Effector memory CD8-positive, alpha-beta T cell (primary cell): ENCODE results near the gene CTIF.
A peak's percentile ranks its signal among the peaks of the same experiment; 100 is the strongest.

Experiments used
- ATAC-seq: fragments of 150-1000 bp; cut with Tn5 transposase; replicated peaks from 2 replicates; pipeline ENCODE4 v1.10.0; 2021; ENCODE audit warnings: mild to moderate bottlenecking, moderate library complexity
- DNase-seq, 3 experiments: peaks; one replicate each; pipeline ENCODE4 v3.0.0; 2021
- H3K27ac Mint-ChIP-seq, 2 donors: one replicate each; pipeline ENCODE4 v1.8.0; 2022; ENCODE audit warnings: mild to moderate bottlenecking in 2 of 2, mixed read lengths in 2 of 2, moderate library complexity in 2 of 2
- H3K27me3 Mint-ChIP-seq, 2 donors: one replicate each; pipeline ENCODE4 v1.8.0; 2022; ENCODE audit warnings: mixed read lengths in 2 of 2
- H3K36me3 Mint-ChIP-seq: one replicate; pipeline ENCODE4 v1.8.0; 2022; ENCODE audit warnings: mild to moderate bottlenecking, moderate library complexity, mixed read lengths; ENCODE audit not compliant: insufficient read depth
- H3K4me1 Mint-ChIP-seq, 2 donors: one replicate each; pipeline ENCODE4 v1.8.0; 2022; ENCODE audit warnings: low read depth in 2 of 2, mixed read lengths in 2 of 2
- H3K4me3 Mint-ChIP-seq, 2 donors: one replicate each; pipeline ENCODE4 v1.8.0; 2022; ENCODE audit warnings: mild to moderate bottlenecking in 2 of 2, mixed read lengths in 2 of 2, moderate library complexity in 2 of 2
- H3K9me3 Mint-ChIP-seq, 2 donors: one replicate each; pipeline ENCODE4 v1.8.0; 2022; ENCODE audit warnings: mixed read lengths in 2 of 2

Gene CTIF

GRCh38 chr18:48742706-48743475 is 204.1 kb downstream of the CTIF start:
- no peaks in the 10 kb centered on the region for H3K9me3 Mint-ChIP-seq
- no peak for DNase-seq

DNA sequence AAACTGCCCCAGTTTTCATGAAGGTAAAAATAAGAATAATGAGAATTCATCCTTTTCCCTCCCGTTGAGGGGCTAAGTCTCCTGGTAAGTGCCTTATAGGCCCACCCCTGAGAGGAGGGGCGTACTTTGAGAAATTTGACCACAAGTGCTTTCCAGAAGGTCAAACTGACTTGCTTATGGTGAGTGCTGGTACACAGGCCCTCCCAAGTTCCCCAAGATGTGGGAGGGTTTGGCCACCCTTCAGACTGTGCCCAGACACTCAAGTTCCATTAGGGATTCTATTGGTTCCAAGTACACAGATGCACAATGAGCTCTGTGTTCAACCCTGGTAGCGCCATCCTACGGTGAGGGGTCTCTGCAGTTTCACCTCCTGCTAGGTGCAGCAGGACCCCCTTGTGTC is 205.1 kb downstream of the CTIF start:
- no peak overlapping the region for H3K4me3 Mint-ChIP-seq
- no peaks in the 10 kb centered on the region for H3K4me1 Mint-ChIP-seq
- H3K9me3 Mint-ChIP-seq, result no peaks in the 10 kb centered on the region
- DNase-seq, result no peak
- H3K27me3 Mint-ChIP-seq, result no peaks in the 10 kb centered on the region
- H3K36me3 Mint-ChIP-seq, result no peaks in the 10 kb centered on the region
- no peak overlapping the region for H3K27ac Mint-ChIP-seq
- no peak for ATAC-seq

More at GRCh38 chr18:48742706-48743475, 204.1 kb downstream of the CTIF start:
- Mint-ChIP-seq H3K36me3 (no peaks in the 10 kb centered on the region), H3K27me3 (no peaks in the 10 kb centered on the region), H3K27ac (no peak overlapping the region), H3K4me3 (no peak overlapping the region), H3K4me1 (no peaks in the 10 kb centered on the region)
- no peak for ATAC-seq

DNA sequence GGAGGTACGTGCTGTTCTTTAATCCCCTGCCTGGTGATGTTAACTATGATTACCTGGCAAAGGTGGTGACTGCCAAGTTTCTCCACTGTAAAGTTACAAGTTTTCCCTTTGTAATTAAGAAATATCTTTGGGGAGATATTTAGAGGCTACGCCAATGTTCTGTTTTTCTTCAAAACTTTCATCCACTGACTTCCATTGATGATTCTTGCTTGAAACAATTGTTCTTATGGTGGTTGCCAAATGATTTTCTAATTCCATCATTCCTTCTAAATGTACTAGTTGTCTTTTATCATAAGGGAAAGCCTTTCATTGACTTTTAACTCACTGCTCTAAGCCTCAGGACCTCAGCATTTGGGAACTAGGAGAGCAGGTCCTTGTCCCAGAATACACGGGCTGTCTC is 206.5 kb downstream of the CTIF start:
- no peak overlapping the region for H3K4me3 Mint-ChIP-seq
- DNase-seq (no peak), ATAC-seq (no peak)
- H3K36me3 Mint-ChIP-seq, result no peaks in the 10 kb centered on the region
- no peaks in the 10 kb centered on the region for H3K4me1 Mint-ChIP-seq
- no peaks in the 10 kb centered on the region for H3K9me3 Mint-ChIP-seq
- no peaks in the 10 kb centered on the region for H3K27me3 Mint-ChIP-seq
- H3K27ac Mint-ChIP-seq, result no peak overlapping the region

- ATAC-seq (no peak), DNase-seq (no peak)
- H3K36me3 Mint-ChIP-seq, result no peaks in the 10 kb centered on the region
- no peak overlapping the region for H3K4me3 Mint-ChIP-seq
- no peak overlapping the region for H3K27ac Mint-ChIP-seq
- H3K4me1 Mint-ChIP-seq, result no peaks in the 10 kb centered on the region
- H3K9me3 Mint-ChIP-seq, result no peaks in the 10 kb centered on the region
- H3K27me3 Mint-ChIP-seq, result no peaks in the 10 kb centered on the region
Measured at GRCh38 chr18:48749768-48750167, 210.9 kb downstream of the CTIF start.

GRCh38 chr18:48750485-48751175 is 211.8 kb downstream of the CTIF start:
- no peak for ATAC-seq
- H3K4me1 Mint-ChIP-seq, result no peaks in the 10 kb centered on the region

DNA sequence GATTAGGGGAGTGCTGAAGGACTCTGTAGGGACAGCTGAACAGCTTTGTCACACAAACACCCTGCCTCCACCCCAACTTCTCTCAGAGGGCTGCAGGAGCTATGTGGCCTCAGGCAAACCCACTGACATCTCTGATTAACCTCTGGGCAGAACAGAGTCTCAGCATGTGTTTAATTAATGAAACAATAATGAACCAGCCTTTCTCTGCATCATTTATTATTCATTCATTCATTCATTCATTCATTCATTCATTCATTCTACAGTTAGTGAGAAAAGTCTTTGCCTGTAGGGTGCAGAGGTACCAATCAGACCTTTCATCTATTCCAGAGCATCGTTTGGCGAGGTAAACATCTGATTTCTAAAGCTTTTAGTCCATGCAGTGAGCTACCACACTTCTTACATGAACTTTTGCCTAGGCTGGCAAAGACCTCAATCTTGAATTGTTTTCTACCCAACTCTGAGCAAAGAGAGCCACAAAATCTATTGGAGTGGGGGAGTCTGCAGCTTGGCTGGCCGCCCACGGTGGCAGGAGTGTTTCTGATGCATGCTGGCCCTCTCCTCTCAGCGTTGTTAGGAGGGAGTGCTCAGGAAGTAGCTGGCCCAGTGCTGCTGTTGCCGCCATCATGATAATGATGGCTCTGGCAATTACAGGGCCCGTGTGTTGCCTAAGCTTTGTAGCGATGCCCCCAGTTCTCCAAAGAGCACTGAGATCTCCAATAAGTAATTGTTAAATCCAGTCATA is 213.1 kb downstream of the CTIF start:
- DNase-seq (no peak), ATAC-seq (no peak)
- Mint-ChIP-seq H3K36me3 (no peaks in the 10 kb centered on the region), H3K27me3 (no peaks in the 10 kb centered on the region), H3K27ac (peak overlapping the region; percentile 41 to 72), H3K4me3 (no peak overlapping the region), H3K9me3 (no peaks in the 10 kb centered on the region), H3K4me1 (no peaks in the 10 kb centered on the region)

More at GRCh38 chr18:48750485-48751175, 211.8 kb downstream of the CTIF start:
- no peaks in the 10 kb centered on the region for H3K9me3 Mint-ChIP-seq
- DNase-seq, result no peak
- no peak overlapping the region for H3K4me3 Mint-ChIP-seq
- no peaks in the 10 kb centered on the region for H3K36me3 Mint-ChIP-seq
- no peaks in the 10 kb centered on the region for H3K27me3 Mint-ChIP-seq
- peak overlapping the region in 1 of 2 donors; percentile 72 for H3K27ac Mint-ChIP-seq

DNA sequence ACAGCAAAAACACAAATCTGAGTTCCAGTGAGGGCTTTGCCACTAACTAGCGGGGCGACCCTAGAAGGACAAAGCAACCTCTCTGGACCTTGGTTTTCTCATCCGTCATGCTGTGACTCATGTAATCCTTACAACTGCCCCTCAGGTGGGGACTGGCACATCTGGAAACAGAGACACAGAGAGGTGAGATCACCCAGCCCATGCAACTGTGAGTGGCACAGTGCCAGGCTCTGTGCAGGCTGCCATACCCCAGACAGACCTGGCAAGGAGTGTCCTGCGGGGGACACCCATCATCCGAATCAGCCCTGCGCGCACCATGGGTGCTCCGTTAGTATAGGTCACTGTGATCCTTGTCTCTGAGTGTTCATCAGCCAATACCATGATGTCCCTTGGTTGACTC is 213.6 kb downstream of the CTIF start:
- H3K9me3 Mint-ChIP-seq, result no peaks in the 10 kb centered on the region
- H3K4me1 Mint-ChIP-seq, result no peaks in the 10 kb centered on the region
- ATAC-seq (no peak), DNase-seq (no peak)
- H3K27ac Mint-ChIP-seq, result no peak overlapping the region
- no peak overlapping the region for H3K4me3 Mint-ChIP-seq
- H3K27me3 Mint-ChIP-seq, result no peaks in the 10 kb centered on the region
- H3K36me3 Mint-ChIP-seq, result no peaks in the 10 kb centered on the region

DNA sequence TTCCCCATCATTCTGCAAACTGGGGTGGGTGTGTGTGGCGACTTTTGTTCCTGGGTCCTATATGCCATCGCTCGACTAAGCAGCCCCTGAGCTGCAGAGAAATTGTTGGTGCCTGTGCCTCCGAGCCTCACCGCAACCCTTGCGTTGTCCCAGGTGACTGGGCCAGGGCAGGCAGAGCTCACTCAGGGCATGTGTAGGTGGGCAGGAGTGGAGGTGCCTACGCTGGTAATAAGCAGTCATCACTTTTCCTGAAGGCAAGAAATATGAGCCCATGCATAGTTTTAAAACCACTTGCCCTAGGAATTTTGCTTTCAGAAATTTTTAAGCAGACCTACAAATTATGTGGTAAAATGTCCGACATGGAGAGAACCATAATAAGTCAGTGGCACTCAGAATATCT is 214.1 kb downstream of the CTIF start:
- H3K27ac Mint-ChIP-seq, result no peak overlapping the region
- DNase-seq, result no peak
- no peaks in the 10 kb centered on the region for H3K36me3 Mint-ChIP-seq
- no peaks in the 10 kb centered on the region for H3K9me3 Mint-ChIP-seq
- H3K4me3 Mint-ChIP-seq, result no peak overlapping the region
- no peak for ATAC-seq
- H3K27me3 Mint-ChIP-seq, result no peaks in the 10 kb centered on the region
- no peaks in the 10 kb centered on the region for H3K4me1 Mint-ChIP-seq

- ATAC-seq (no peak), DNase-seq (no peak)
- H3K4me3 Mint-ChIP-seq, result no peak overlapping the region
- no peak overlapping the region for H3K27ac Mint-ChIP-seq
- no peaks in the 10 kb centered on the region for H3K9me3 Mint-ChIP-seq
- no peaks in the 10 kb centered on the region for H3K4me1 Mint-ChIP-seq
- no peaks in the 10 kb centered on the region for H3K27me3 Mint-ChIP-seq
- H3K36me3 Mint-ChIP-seq, result no peaks in the 10 kb centered on the region
Measured at GRCh38 chr18:48753691-48754090, 214.9 kb downstream of the CTIF start.

DNA sequence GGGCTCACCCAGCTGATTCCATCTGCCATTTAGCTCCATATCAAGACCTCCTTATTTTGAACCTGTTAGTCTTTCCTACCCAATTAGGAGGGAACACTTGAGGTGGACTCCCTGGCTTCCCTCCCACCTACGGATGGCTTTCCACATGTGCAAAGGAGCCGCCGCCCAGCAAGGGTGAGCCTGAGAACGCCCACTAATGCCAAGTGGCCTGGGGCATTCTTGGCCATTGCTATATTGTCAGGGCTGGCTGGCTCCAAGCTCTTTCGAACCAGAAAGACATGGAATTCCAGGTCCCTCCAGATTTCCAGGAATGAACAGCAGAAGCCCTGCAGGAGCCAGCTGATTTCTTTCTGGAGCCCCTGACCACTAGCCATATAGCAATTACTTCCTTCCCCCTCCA is 215.7 kb downstream of the CTIF start:
- H3K27ac Mint-ChIP-seq, result no peak overlapping the region
- no peak for ATAC-seq
- no peaks in the 10 kb centered on the region for H3K36me3 Mint-ChIP-seq
- H3K9me3 Mint-ChIP-seq, result no peaks in the 10 kb centered on the region
- no peaks in the 10 kb centered on the region for H3K4me1 Mint-ChIP-seq
- no peak for DNase-seq
- no peak overlapping the region for H3K4me3 Mint-ChIP-seq
- H3K27me3 Mint-ChIP-seq, result no peaks in the 10 kb centered on the region

DNA sequence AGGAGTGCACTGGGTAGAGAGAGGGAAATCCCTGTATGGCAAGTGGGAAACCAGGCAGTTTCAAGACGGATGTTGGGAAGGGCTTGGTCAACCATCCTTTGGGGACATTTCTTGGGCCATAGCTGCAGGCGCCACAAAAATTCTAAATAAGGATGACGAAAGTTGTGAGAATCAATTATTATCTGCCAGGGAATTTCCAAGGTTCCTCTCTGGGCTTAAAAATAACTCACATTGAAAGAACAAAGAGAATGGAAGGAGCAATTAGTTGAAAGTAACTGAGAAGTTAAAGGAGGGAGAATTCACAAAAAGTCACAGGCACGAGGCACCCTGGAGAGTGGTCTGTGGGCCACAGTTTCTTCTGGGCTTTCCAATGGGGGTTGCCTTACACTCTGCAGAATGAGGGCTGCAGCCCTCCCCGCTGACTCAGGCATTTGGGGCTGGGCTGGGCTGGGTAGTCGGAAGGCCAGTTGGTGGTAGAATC is 216.2 kb downstream of the CTIF start:
- H3K9me3 Mint-ChIP-seq, result no peaks in the 10 kb centered on the region
- DNase-seq (no peak), ATAC-seq (no peak)

DNA sequence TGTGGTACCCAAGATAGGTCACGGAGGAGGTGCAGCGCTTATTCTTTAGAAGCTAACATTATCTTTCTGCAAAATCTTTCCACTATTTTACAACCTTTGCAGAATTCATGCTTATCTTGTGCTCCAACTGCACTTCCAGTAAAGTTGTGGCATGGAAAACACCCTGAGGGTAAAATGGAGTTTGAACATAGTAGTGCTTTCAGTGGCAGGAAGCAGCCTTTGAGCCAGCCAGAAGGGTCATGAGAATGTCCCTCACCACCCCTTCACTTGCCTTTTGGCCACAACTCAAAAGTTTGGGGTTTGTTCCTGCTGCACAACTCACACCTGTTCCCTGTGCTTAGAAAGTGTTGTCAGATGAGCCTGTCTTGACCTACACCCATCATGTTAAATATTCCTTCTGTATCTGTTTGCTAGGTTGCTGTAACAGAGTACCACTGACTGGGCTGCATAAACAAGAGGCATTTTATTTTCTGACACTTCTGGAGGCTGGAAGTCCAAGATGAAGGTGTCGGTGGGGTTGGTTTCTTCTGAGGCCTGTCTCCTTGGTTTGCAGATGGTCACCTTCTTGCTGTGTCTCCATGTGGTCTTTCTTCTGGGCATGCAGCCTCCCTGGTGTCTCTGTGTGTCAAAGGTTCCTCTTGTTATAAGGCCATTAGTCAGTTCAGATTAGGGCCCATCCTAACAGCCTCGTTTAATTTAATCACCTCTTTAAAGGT is 217.8 kb downstream of the CTIF start:
- Mint-ChIP-seq H3K4me1 (no peaks in the 10 kb centered on the region), H3K27me3 (no peaks in the 10 kb centered on the region), H3K4me3 (no peak overlapping the region), H3K9me3 (no peaks in the 10 kb centered on the region), H3K36me3 (no peaks in the 10 kb centered on the region), H3K27ac (no peak overlapping the region)
- DNase-seq, result no peak
- no peak for ATAC-seq

More for the DNA sequence above, 216.2 kb downstream of the CTIF start:
- H3K27ac Mint-ChIP-seq, result no peak overlapping the region
- no peak overlapping the region for H3K4me3 Mint-ChIP-seq
- H3K27me3 Mint-ChIP-seq, result no peaks in the 10 kb centered on the region
- no peaks in the 10 kb centered on the region for H3K4me1 Mint-ChIP-seq
- H3K36me3 Mint-ChIP-seq, result no peaks in the 10 kb centered on the region

DNA sequence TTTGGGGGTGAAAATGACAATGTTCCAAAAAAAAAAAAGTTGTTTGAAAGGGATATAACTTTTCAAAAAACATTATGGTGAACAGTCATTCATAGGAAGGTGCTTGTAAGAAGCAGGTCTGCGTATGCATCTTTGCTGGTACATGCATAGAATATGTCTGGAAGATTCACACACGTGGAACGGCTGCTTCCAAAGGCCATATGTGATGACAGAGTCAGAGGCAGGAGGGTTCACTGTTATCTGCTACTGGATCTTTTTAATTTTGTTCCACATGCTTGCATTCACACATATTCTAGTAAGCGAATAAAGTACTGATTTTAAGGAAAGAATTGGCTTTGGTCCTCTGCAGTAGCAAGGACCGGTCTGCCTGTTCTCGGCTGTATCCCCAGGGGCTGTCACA is 218.5 kb downstream of the CTIF start:
- no peaks in the 10 kb centered on the region for H3K9me3 Mint-ChIP-seq
- ATAC-seq, result no peak
- H3K27ac Mint-ChIP-seq, result no peak overlapping the region
- DNase-seq, result no peak
- H3K4me3 Mint-ChIP-seq, result no peak overlapping the region
- no peaks in the 10 kb centered on the region for H3K36me3 Mint-ChIP-seq
- no peaks in the 10 kb centered on the region for H3K4me1 Mint-ChIP-seq
- no peaks in the 10 kb centered on the region for H3K27me3 Mint-ChIP-seq
